Tibial nerve (tissue), 4 donors: ENCODE data around the gene L3MBTL3.

Experiments
- EP300 ChIP-seq, 2 donors: sonication (generic); formaldehyde crosslinking; IDR thresholded peaks; one replicate each; pipeline ENCODE4 v1.6.1; 2017; ENCODE audit warnings: antibody characterized with exemption in 2 of 2, mild to moderate bottlenecking in 1 of 2
- POLR2A ChIP-seq, 2 donors: fragments of 450-650 bp; IDR thresholded peaks; one replicate each; pipeline ENCODE4 v1.6.1; 2017; ENCODE audit warnings: antibody characterized with exemption in 2 of 2, mild to moderate bottlenecking in 2 of 2, moderate library complexity in 2 of 2
- TF ChIP-seq, protein P1 (sequence below), 5 experiments: fragments of 200-600 bp in 3 of 5; fragments of 450-650 bp in 2 of 5; sonication (generic) in 3 of 5; IDR thresholded peaks; one replicate each; pipeline ENCODE4 v1.5.1; 2016 to 2019; ENCODE audit warnings: antibody characterized with exemption in 5 of 5, mild to moderate bottlenecking in 3 of 5, moderate library complexity in 2 of 5

DNA sequence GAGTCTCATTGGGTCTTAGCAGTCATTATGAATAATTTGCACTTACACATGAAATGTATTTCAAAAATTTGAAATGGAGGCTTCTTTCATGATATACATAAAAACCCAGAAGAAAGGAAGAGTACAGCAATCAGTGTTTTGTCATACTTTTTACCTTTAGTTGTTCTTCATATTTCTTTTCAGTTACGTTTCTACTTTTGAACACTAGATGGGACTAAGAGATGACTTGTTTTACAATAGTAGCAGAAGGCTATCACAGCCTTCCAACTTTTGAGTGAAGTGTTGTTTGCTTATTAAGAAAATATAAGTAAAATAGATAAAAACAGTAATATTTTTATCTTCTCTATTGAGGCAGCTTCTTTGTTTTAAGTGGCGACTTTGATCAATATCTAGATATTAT lies 58.1 kb downstream of the L3MBTL3 start:
- TF ChIP-seq, protein P1, sequence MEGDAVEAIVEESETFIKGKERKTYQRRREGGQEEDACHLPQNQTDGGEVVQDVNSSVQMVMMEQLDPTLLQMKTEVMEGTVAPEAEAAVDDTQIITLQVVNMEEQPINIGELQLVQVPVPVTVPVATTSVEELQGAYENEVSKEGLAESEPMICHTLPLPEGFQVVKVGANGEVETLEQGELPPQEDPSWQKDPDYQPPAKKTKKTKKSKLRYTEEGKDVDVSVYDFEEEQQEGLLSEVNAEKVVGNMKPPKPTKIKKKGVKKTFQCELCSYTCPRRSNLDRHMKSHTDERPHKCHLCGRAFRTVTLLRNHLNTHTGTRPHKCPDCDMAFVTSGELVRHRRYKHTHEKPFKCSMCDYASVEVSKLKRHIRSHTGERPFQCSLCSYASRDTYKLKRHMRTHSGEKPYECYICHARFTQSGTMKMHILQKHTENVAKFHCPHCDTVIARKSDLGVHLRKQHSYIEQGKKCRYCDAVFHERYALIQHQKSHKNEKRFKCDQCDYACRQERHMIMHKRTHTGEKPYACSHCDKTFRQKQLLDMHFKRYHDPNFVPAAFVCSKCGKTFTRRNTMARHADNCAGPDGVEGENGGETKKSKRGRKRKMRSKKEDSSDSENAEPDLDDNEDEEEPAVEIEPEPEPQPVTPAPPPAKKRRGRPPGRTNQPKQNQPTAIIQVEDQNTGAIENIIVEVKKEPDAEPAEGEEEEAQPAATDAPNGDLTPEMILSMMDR (IDR thresholded peaks at IDR 0.05) = no peak
- no peak for TF ChIP-seq POLR2A (IDR thresholded peaks at IDR 0.05)
- TF ChIP-seq EP300 (IDR thresholded peaks at IDR 0.05) = no peak
